Measurements from ENCODE around the gene EIF1.

EIF1 gene

GRCh38 chr17:41689497-41690299 is 1.0 kb downstream of the EIF1 start:
- ATAC-seq = no peak
- TF ChIP-seq ISL1 (CRISPR knock-in tag; IDR thresholded peaks at IDR 0.05) (no peak), SNAI2 (CRISPR knock-in tag; IDR thresholded peaks at IDR 0.05) (no peak), GLIS3 (CRISPR knock-in tag; IDR thresholded peaks at IDR 0.05) (peak; percentile 84), ZNF70 (CRISPR knock-in tag; IDR thresholded peaks at IDR 0.05) (no peak), ESRRG (CRISPR knock-in tag; IDR thresholded peaks at IDR 0.05) (peak; percentile 6; the same call in 1 of the 2 replicates), PATZ1 (CRISPR knock-in tag; IDR thresholded peaks at IDR 0.05; ENCODE audit: borderline replicate concordance) (no peak), TOX (CRISPR knock-in tag; IDR thresholded peaks at IDR 0.05; ENCODE audit: borderline replicate concordance) (no peak), ZNF565 (CRISPR knock-in tag; conservative IDR thresholded peaks at IDR 0.05; ENCODE audit: low read depth) (no peak), ZNF8 (CRISPR knock-in tag; IDR thresholded peaks at IDR 0.05) (no peak; the same call in 1 of the 2 replicates), TSHZ2 (CRISPR knock-in tag; IDR thresholded peaks at IDR 0.05) (no peak), ZFP3 (CRISPR knock-in tag; IDR thresholded peaks at IDR 0.05) (no peak), BACH2 (CRISPR knock-in tag; IDR thresholded peaks at IDR 0.05; ENCODE audit: borderline replicate concordance) (no peak), POU6F1 (CRISPR knock-in tag; IDR thresholded peaks at IDR 0.05; ENCODE audit: borderline replicate concordance, low read depth) (no peak), PPARA (CRISPR knock-in tag; IDR thresholded peaks at IDR 0.05; ENCODE audit: borderline replicate concordance) (no peak), CSDC2 (CRISPR knock-in tag; IDR thresholded peaks at IDR 0.05) (0 out of 2 replicates have a peak, but pooled peaks have one; percentile 14), TCF4 (CRISPR knock-in tag; IDR thresholded peaks at IDR 0.05; ENCODE audit: borderline replicate concordance) (no peak), OSR1 (CRISPR knock-in tag; IDR thresholded peaks at IDR 0.05) (no peak), RARB (CRISPR knock-in tag; IDR thresholded peaks at IDR 0.05) (peak; percentile 6; the same call in 1 of the 2 replicates), ZFP30 (CRISPR knock-in tag; IDR thresholded peaks at IDR 0.05) (no peak; the same call in 1 of the 2 replicates), ARNTL (CRISPR knock-in tag; IDR thresholded peaks at IDR 0.05; ENCODE audit: borderline replicate concordance, low read depth) (peak; percentile 57; the same call in 1 of the 2 replicates), ZC3H10 (CRISPR knock-in tag; IDR thresholded peaks at IDR 0.05) (no peak)
- TF ChIP-seq, protein P1, sequence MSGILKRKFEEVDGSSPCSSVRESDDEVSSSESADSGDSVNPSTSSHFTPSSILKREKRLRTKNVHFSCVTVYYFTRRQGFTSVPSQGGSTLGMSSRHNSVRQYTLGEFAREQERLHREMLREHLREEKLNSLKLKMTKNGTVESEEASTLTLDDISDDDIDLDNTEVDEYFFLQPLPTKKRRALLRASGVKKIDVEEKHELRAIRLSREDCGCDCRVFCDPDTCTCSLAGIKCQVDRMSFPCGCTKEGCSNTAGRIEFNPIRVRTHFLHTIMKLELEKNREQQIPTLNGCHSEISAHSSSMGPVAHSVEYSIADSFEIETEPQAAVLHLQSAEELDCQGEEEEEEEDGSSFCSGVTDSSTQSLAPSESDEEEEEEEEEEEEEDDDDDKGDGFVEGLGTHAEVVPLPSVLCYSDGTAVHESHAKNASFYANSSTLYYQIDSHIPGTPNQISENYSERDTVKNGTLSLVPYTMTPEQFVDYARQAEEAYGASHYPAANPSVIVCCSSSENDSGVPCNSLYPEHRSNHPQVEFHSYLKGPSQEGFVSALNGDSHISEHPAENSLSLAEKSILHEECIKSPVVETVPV (CRISPR knock-in tag; IDR thresholded peaks at IDR 0.05) = no peak
- TF ChIP-seq, protein P2, sequence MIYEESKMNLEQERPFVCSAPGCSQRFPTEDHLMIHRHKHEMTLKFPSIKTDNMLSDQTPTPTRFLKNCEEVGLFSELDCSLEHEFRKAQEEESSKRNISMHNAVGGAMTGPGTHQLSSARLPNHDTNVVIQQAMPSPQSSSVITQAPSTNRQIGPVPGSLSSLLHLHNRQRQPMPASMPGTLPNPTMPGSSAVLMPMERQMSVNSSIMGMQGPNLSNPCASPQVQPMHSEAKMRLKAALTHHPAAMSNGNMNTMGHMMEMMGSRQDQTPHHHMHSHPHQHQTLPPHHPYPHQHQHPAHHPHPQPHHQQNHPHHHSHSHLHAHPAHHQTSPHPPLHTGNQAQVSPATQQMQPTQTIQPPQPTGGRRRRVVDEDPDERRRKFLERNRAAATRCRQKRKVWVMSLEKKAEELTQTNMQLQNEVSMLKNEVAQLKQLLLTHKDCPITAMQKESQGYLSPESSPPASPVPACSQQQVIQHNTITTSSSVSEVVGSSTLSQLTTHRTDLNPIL (CRISPR knock-in tag; IDR thresholded peaks at IDR 0.05; ENCODE audit: low read depth) = no peak; the same call in 1 of the 2 replicates

DNA sequence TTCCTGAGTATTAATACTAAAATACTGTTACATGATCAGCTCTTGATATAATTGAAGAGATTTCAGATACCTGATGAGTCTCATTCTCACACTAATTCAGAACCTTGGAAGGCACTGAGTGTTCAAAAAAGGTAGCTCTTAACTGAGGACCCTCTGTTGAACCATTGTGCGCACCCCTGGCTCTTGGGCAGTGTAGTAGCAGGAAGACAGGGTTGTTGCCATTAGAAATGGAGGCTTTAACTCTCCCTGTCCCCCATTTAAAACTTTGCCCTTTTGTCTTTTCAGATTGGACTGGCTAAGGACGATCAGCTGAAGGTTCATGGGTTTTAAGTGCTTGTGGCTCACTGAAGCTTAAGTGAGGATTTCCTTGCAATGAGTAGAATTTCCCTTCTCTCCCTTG is 1.8 kb downstream of the EIF1 start:
- ATAC-seq = no peak
- peak; percentile 27; the same call in 1 of the 2 replicates for TF ChIP-seq PATZ1 (CRISPR knock-in tag; IDR thresholded peaks at IDR 0.05; ENCODE audit: borderline replicate concordance)
- TF ChIP-seq, protein P2 (CRISPR knock-in tag; IDR thresholded peaks at IDR 0.05; ENCODE audit: low read depth) = no peak; the same call in 1 of the 2 replicates

Data from SK-N-SH treated with all-trans-retinoic acid at 6 μM for 48 hours (cell line).